ENCODE data around the gene FOXP1. TPM values are rescaled to one million over a fixed set of nuclear protein-coding genes. Genes with fewer than 3 reads are reported as not detected.

Gene FOXP1
- total RNA-seq, 1 experiment from 2014 or later, result 58.4 TPM

DNA sequence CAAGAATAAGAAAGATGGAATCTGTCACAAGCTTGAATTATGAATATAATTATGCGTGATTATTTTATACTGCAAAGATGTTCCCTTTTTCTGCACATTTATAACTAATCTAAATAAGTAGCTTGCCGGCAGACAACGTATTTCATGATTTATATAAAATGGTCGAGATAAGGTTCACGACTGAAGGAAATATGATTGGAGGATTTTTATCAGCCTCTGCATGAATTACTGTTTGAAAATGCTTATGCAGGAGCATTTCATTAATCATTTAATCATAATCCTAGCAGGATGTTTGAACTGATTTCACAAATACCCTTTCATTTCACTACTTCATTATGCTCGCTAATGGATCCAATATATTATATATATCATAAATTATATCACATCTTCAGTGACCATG, 580.0 kb downstream of the FOXP1 start:
- no peaks in the 10 kb centered on the region for H3K36me3 ChIP-seq (ENCODE audit: insufficient read depth, low read length, poor library complexity, severe bottlenecking)
- POLR2A ChIA-PET (ENCODE audit: low non-redundant PET), result interaction anchor here (0.6 kb wide), 1 partner anchor 15 kb away, joined by 3 read pairs; no protein-coding TSS in a partner anchor
- intact Hi-C loops (cut with micrococcal nuclease; ENCODE audit: unreplicated experiment), result loop anchor here (10.0 kb wide), 1 partner anchor 581 kb away; the partner anchor contains the start of gene FOXP1
- CTCF ChIA-PET, result no interaction called here
- DNase-seq (ENCODE audit: low spot score), result no peak
- TF ChIP-seq EZH2 (IDR thresholded peaks at IDR 0.05; ENCODE audit: borderline replicate concordance, low read depth, low read length, poor library complexity, severe bottlenecking), result no peak
- TF ChIP-seq, protein P1, sequence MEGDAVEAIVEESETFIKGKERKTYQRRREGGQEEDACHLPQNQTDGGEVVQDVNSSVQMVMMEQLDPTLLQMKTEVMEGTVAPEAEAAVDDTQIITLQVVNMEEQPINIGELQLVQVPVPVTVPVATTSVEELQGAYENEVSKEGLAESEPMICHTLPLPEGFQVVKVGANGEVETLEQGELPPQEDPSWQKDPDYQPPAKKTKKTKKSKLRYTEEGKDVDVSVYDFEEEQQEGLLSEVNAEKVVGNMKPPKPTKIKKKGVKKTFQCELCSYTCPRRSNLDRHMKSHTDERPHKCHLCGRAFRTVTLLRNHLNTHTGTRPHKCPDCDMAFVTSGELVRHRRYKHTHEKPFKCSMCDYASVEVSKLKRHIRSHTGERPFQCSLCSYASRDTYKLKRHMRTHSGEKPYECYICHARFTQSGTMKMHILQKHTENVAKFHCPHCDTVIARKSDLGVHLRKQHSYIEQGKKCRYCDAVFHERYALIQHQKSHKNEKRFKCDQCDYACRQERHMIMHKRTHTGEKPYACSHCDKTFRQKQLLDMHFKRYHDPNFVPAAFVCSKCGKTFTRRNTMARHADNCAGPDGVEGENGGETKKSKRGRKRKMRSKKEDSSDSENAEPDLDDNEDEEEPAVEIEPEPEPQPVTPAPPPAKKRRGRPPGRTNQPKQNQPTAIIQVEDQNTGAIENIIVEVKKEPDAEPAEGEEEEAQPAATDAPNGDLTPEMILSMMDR (conservative IDR thresholded peaks at IDR 0.05; ENCODE audit: low read depth, low read length), result no peak
- no peak overlapping the region for H3K27ac ChIP-seq (ENCODE audit: low read depth, low read length, poor library complexity, severe bottlenecking)
- no TSS peak for BruUV-seq (replicated peaks)
- H3K4me3 ChIP-seq (ENCODE audit: low read depth, low read length, poor library complexity, severe bottlenecking), result no peak overlapping the region
- H3K9me3 ChIP-seq (ENCODE audit: low read depth, low read length, poor library complexity, severe bottlenecking), result no peaks in the 10 kb centered on the region
- H3K27me3 ChIP-seq (replicated peaks; ENCODE audit: insufficient read depth, low read depth, low read length, poor library complexity), result no peaks in the 10 kb centered on the region
- H3K4me1 ChIP-seq (ENCODE audit: insufficient read depth, low read length, poor library complexity, severe bottlenecking), result peaks cover 51% of the 10 kb centered on the region

DNA sequence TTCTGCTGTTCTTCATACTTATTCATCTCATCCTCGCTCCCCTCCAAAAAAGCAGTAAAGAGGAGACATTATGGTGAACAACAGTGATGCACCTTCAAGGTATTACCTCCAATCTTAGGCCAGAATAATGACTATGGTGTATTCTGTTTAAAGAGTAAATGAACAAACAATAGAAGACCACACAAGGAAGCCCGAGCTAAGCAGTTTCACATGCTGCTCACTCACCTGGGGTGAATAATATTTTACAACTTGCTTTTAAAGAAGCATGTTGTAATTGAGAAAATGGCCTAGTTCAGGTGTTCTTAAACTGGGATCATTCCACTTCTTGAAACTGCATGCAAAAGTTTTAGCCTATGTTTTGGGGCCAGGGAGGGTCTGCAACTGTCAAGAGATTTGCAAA, 581.2 kb downstream of the FOXP1 start:
- Histone ChIP-seq H3K9me3 (ENCODE audit: low read depth, low read length, poor library complexity, severe bottlenecking) (no peaks in the 10 kb centered on the region), H3K4me1 (ENCODE audit: insufficient read depth, low read length, poor library complexity, severe bottlenecking) (peaks cover 49% of the 10 kb centered on the region), H3K4me3 (ENCODE audit: low read depth, low read length, poor library complexity, severe bottlenecking) (no peak overlapping the region), H3K36me3 (ENCODE audit: insufficient read depth, low read length, poor library complexity, severe bottlenecking) (no peaks in the 10 kb centered on the region), H3K27ac (ENCODE audit: low read depth, low read length, poor library complexity, severe bottlenecking) (no peak overlapping the region), H3K27me3 (replicated peaks; ENCODE audit: insufficient read depth, low read depth, low read length, poor library complexity) (no peaks in the 10 kb centered on the region)
- no peak for DNase-seq (ENCODE audit: low spot score)
- BruUV-seq (replicated peaks), result no TSS peak
- intact Hi-C loops (cut with micrococcal nuclease; ENCODE audit: unreplicated experiment), result loop anchor here (10.0 kb wide), 1 partner anchor 583 kb away; the partner anchor contains the start of gene FOXP1
- CTCF ChIA-PET, result no interaction called here
- TF ChIP-seq, protein P1 (conservative IDR thresholded peaks at IDR 0.05; ENCODE audit: low read depth, low read length), result no peak
- TF ChIP-seq EZH2 (IDR thresholded peaks at IDR 0.05; ENCODE audit: borderline replicate concordance, low read depth, low read length, poor library complexity, severe bottlenecking), result no peak
- POLR2A ChIA-PET (ENCODE audit: low non-redundant PET), result no interaction called here

DNA sequence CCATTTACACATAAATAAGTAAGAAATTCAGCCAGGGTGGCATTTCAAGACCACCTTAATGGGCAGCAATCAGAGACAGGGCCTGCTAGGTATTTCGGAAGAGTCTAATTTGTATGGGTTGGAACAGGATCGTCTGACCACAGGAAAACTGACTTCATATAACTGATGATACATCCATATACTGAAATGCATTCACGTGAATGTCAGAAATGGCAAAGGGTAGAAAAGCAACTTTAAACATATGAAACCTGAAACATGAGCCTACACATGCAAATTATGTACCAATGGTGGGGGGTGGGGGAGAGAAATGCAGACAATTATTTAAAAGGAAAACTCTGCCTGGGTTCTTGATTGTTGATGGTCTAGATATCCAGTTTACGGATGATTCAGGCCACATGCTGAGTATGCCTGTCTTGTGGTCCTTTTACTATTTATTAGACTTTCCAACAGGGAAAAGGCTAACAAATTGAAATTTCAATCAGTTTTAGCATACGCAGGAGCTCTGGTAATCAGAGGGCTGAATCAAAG, 582.2 kb downstream of the FOXP1 start:
- CTCF ChIA-PET, result no interaction called here
- Histone ChIP-seq H3K4me3 (ENCODE audit: low read depth, low read length, poor library complexity, severe bottlenecking) (no peak overlapping the region), H3K27ac (ENCODE audit: low read depth, low read length, poor library complexity, severe bottlenecking) (no peak overlapping the region), H3K27me3 (replicated peaks; ENCODE audit: insufficient read depth, low read depth, low read length, poor library complexity) (no peaks in the 10 kb centered on the region), H3K36me3 (ENCODE audit: insufficient read depth, low read length, poor library complexity, severe bottlenecking) (no peaks in the 10 kb centered on the region), H3K9me3 (ENCODE audit: low read depth, low read length, poor library complexity, severe bottlenecking) (no peaks in the 10 kb centered on the region), H3K4me1 (ENCODE audit: insufficient read depth, low read length, poor library complexity, severe bottlenecking) (peaks cover 40% of the 10 kb centered on the region)
- intact Hi-C loops (cut with micrococcal nuclease; ENCODE audit: unreplicated experiment), result loop anchor here (10.0 kb wide), 1 partner anchor 583 kb away; the partner anchor contains the start of gene FOXP1
- BruUV-seq (replicated peaks), result no TSS peak
- POLR2A ChIA-PET (ENCODE audit: low non-redundant PET), result no interaction called here
- no peak for TF ChIP-seq EZH2 (IDR thresholded peaks at IDR 0.05; ENCODE audit: borderline replicate concordance, low read depth, low read length, poor library complexity, severe bottlenecking)
- TF ChIP-seq, protein P1 (conservative IDR thresholded peaks at IDR 0.05; ENCODE audit: low read depth, low read length), result no peak
- DNase-seq (ENCODE audit: low spot score), result no peak
